Spleen (tissue), 11 donors: ENCODE measurements around the gene SMG6. TPM values are rescaled to one million over a fixed set of nuclear protein-coding genes. Genes with fewer than 3 reads are reported as not detected.
A peak's percentile ranks its signal among the peaks of the same experiment; 100 is the strongest.

Experiments
- DNase-seq: peaks from one replicate; pipeline ENCODE4 v3.0.0-alpha.2; 2020
- H3K27ac ChIP-seq, 8 donors: fragments of 200-600 bp; sonication (generic) in 7 of 8; 1 replicate in 4 of 8; 2 replicates in 4 of 8; pipeline versions ENCODE4 v1.5.0 to v1.8.0; 2016 to 2021; ENCODE audit warnings: inconsistent platforms in 4 of 8, mild to moderate bottlenecking in 4 of 8, moderate library complexity in 1 of 8
- H3K27me3 ChIP-seq, 7 donors: fragments of 200-600 bp; sonication (generic) in 6 of 7; replicated peaks in 1 of 7; 1 replicate in 4 of 7; 2 replicates in 3 of 7; pipeline versions ENCODE4 v1.5.0 to v1.8.0; 2016 to 2021; ENCODE audit warnings: inconsistent platforms in 3 of 7, mild to moderate bottlenecking in 1 of 7
- H3K36me3 ChIP-seq, 6 donors: fragments of 200-600 bp; sonication (generic) in 5 of 6; 1 replicate in 4 of 6; 2 replicates in 2 of 6; pipeline versions ENCODE4 v1.5.0 to v1.8.0; 2016 to 2021; ENCODE audit warnings: inconsistent platforms in 2 of 6
- H3K4me1 ChIP-seq, 6 donors: fragments of 200-600 bp; sonication (generic) in 5 of 6; 1 replicate in 3 of 6; 2 replicates in 3 of 6; pipeline versions ENCODE4 v1.5.0 to v1.8.0; 2016 to 2021; ENCODE audit warnings: inconsistent platforms in 3 of 6
- H3K4me3 ChIP-seq, 8 donors: fragments of 200-600 bp; sonication (generic) in 7 of 8; 1 replicate in 4 of 8; 2 replicates in 4 of 8; pipeline versions ENCODE4 v1.5.0 to v1.8.0; 2016 to 2021; ENCODE audit warnings: inconsistent platforms in 4 of 8, mild to moderate bottlenecking in 4 of 8, moderate library complexity in 2 of 8
- H3K9me3 ChIP-seq, 8 donors: fragments of 200-600 bp; sonication (generic) in 7 of 8; 1 replicate in 4 of 8; 2 replicates in 4 of 8; pipeline versions ENCODE4 v1.5.0 to v1.8.0; 2016 to 2021; ENCODE audit warnings: inconsistent platforms in 4 of 8
- POLR2A ChIP-seq, 3 donors: fragments of 450-650 bp; IDR thresholded peaks; one replicate each; pipeline ENCODE4 v1.5.1; 2017; ENCODE audit warnings: antibody characterized with exemption in 3 of 3, mild to moderate bottlenecking in 1 of 3
- POLR2AphosphoS5 ChIP-seq, 3 donors: sonication (generic); formaldehyde crosslinking; IDR thresholded peaks; one replicate each; pipeline ENCODE4 v1.5.1; 2017; ENCODE audit warnings: antibody characterized with exemption in 3 of 3
- WGBS, 5 donors: extraction: QIAGEN DNeasy Blood & Tissue Kit in 3 of 5; methylation state at CpG; one replicate each; pipeline versions ENCODE4 v1.1.5 to v1.1.7; 2013 to 2018; 5-methylcytosine and 5-hydroxymethylcytosine counted together
- intact Hi-C: fragments of 100-400 bp; cut with DNase I; formaldehyde crosslinking; loops from one replicate; pipeline ENCODE4 v1.15.0; 2023; ENCODE audit warnings: low total_unique reads
- polyA plus RNA-seq, 3 donors: library from polyadenylated mRNA; stranded (reverse); fragments of 200-250 nt; gene quantifications; one replicate each; pipeline ENCODE4 v1.2.1, GENCODE V29; 2013
- total RNA-seq, 7 donors: library from RNA; depleted of rRNA in 3 of 7; stranded (reverse); fragments of >200 nt in 3 of 7; fragmentation: NEBNext Ultra II Directional in 4 of 7; extraction: Animal tissue kit (Norgen Biotek cat#: 25700) in 4 of 7; gene quantifications; one replicate each; pipeline versions ENCODE4 v1.1.0 to v1.2.1, GENCODE V29; 2016 to 2021
- TF ChIP-seq, protein P1 (sequence below), 11 experiments: fragments of 200-600 bp in 7 of 11; fragments of 450-650 bp in 4 of 11; sonication (generic) in 4 of 11; IDR thresholded peaks in 8 of 11; conservative IDR thresholded peaks in 3 of 11; 1 replicate in 7 of 11; 2 replicates in 4 of 11; pipeline versions ENCODE4 v1.4.0 to v1.8.0; 2016 to 2021; ENCODE audit warnings: antibody characterized with exemption in 11 of 11, inconsistent platforms in 4 of 11, mild to moderate bottlenecking in 1 of 11
- donor health status: healthy with polysubstance abuse.
- donor health status: DM: no; HTN: no; CAD: no; lungs with moderate emphysema.
- donor health status: DM: no; HTN: no; CAD: no.
- donor health status: Bipolar disorder and iron deficiency.
- donor health status: healthy.
- donor health status: DM: no; HTN: no; CAD: no.
- donor health status: DM: yes; HTN: yes; CAD: no.

SMG6 gene
- total and polyA plus RNA-seq, 10 donors, result 9.7 to 44.2 (median 28.0) TPM

- no peak for DNase-seq
- H3K27me3 ChIP-seq, result no peaks in the 10 kb centered on the region
- WGBS, 5 donors, result 80 to 94% (median 90%) methylated on average over 7 of the region's 7 CpGs
- peaks cover 0 to 96% (median 76%) of the 10 kb centered on the region in 6 donors for H3K36me3 ChIP-seq
- TF ChIP-seq, protein P1, sequence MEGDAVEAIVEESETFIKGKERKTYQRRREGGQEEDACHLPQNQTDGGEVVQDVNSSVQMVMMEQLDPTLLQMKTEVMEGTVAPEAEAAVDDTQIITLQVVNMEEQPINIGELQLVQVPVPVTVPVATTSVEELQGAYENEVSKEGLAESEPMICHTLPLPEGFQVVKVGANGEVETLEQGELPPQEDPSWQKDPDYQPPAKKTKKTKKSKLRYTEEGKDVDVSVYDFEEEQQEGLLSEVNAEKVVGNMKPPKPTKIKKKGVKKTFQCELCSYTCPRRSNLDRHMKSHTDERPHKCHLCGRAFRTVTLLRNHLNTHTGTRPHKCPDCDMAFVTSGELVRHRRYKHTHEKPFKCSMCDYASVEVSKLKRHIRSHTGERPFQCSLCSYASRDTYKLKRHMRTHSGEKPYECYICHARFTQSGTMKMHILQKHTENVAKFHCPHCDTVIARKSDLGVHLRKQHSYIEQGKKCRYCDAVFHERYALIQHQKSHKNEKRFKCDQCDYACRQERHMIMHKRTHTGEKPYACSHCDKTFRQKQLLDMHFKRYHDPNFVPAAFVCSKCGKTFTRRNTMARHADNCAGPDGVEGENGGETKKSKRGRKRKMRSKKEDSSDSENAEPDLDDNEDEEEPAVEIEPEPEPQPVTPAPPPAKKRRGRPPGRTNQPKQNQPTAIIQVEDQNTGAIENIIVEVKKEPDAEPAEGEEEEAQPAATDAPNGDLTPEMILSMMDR (IDR thresholded peaks at IDR 0.05 in 8 of 11, conservative IDR thresholded peaks at IDR 0.05 in 3 of 11), result no peak
- TF ChIP-seq POLR2AphosphoS5 (IDR thresholded peaks at IDR 0.05) (no peak), POLR2A (IDR thresholded peaks at IDR 0.05) (no peak)
- no peak overlapping the region for H3K27ac ChIP-seq
- H3K4me1 ChIP-seq, result peaks cover 0 to 12% (median 6%) of the 10 kb centered on the region in 6 donors
- H3K9me3 ChIP-seq, result no peaks in the 10 kb centered on the region
- H3K4me3 ChIP-seq, result no peak overlapping the region
- intact Hi-C loops, result loop anchor here (10.0 kb wide), 1 partner anchor 229 kb away; the partner anchor contains the start of gene HIC1
Measured at GRCh38 chr17:2283302-2283701, 20.3 kb downstream of the SMG6 start.

GRCh38 chr17:2282297-2282873 lies 21.2 kb downstream of the SMG6 start:
- peaks cover 0 to 96% (median 66%) of the 10 kb centered on the region in 6 donors for H3K36me3 ChIP-seq

GRCh38 chr17:2279707-2280106 lies 23.9 kb downstream of the SMG6 start:
- no peaks in the 10 kb centered on the region for H3K9me3 ChIP-seq
- no peaks in the 10 kb centered on the region for H3K27me3 ChIP-seq
- peaks cover 0 to 96% (median 55%) of the 10 kb centered on the region in 6 donors for H3K36me3 ChIP-seq
- no peak overlapping the region for H3K4me3 ChIP-seq
- intact Hi-C loops, result loop anchor here (10.0 kb wide), 1 partner anchor 225 kb away; the partner anchor contains the start of gene HIC1
- no peak for TF ChIP-seq POLR2AphosphoS5 (IDR thresholded peaks at IDR 0.05)
- TF ChIP-seq, protein P1 (IDR thresholded peaks at IDR 0.05 in 8 of 11, conservative IDR thresholded peaks at IDR 0.05 in 3 of 11), result no peak
- peaks cover 0 to 27% (median 6%) of the 10 kb centered on the region in 6 donors for H3K4me1 ChIP-seq
- H3K27ac ChIP-seq, result no peak overlapping the region
- no peak for DNase-seq
- 91 to 98% (median 94%) methylated on average over 9 of the region's 9 CpGs for WGBS, 5 donors

More at GRCh38 chr17:2282297-2282873, 21.2 kb downstream of the SMG6 start:
- TF ChIP-seq POLR2AphosphoS5 (IDR thresholded peaks at IDR 0.05) (no peak), POLR2A (IDR thresholded peaks at IDR 0.05) (no peak)
- TF ChIP-seq, protein P1 (IDR thresholded peaks at IDR 0.05 in 8 of 11, conservative IDR thresholded peaks at IDR 0.05 in 3 of 11), result peak; percentile 41 to 83 (median 70)
- no peaks in the 10 kb centered on the region for H3K9me3 ChIP-seq
- intact Hi-C loops, result loop anchor here (10.0 kb wide), 1 partner anchor 228 kb away; the partner anchor contains the start of gene HIC1
- peaks cover 0 to 12% (median 6%) of the 10 kb centered on the region in 6 donors for H3K4me1 ChIP-seq
- no peak for DNase-seq
- WGBS, 5 donors, result 54 to 66% (median 59%) methylated on average over 7 of the region's 7 CpGs
- H3K27ac ChIP-seq, result peak overlapping the region in 2 of 8 donors; percentile 10 to 34
- H3K27me3 ChIP-seq, result no peaks in the 10 kb centered on the region
- H3K4me3 ChIP-seq, result no peak overlapping the region

DNA sequence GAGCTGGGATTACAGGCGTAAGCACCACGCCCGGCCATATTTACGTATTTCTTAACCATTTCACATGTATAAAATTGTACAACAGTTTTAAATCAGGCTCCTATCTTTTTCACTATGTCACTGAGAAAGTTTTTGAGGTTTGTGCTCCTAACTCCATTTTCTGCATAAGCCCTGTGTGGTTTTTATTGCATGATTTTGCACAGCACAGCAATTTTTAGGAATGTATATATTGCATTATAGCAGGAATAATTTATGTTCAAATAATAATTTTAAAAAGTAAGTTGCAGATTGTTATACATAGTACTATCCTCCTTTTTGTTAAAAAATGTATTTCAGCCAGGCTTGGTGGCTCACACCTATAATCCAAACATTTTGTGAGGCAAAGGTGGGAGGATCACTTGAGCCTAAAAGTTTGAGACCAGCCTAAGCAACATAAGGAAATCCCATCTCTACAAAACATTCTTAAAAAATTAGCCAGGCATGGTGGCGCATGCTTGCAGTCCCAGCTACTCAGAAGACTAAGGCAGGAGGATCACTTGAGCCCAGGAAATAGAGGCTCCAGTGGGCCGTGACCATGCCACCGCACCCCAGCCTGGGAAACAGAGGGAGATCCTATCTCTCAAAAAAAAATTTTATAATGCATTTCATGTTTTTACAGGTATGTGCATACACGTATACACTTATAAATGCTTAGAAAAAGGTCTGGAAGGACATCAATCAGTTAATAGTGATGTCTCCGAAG lies 26.0 kb downstream of the SMG6 start:
- no peak overlapping the region for H3K4me3 ChIP-seq
- no peak overlapping the region for H3K27ac ChIP-seq
- H3K36me3 ChIP-seq, result peaks cover 0 to 96% (median 52%) of the 10 kb centered on the region in 6 donors
- H3K27me3 ChIP-seq, result no peaks in the 10 kb centered on the region
- WGBS, 5 donors, result 94 to 98% (median 96%) methylated on average over 9 of the region's 9 CpGs
- H3K9me3 ChIP-seq, result no peaks in the 10 kb centered on the region
- TF ChIP-seq, protein P1 (IDR thresholded peaks at IDR 0.05 in 8 of 11, conservative IDR thresholded peaks at IDR 0.05 in 3 of 11), result no peak
- TF ChIP-seq POLR2A (IDR thresholded peaks at IDR 0.05) (no peak), POLR2AphosphoS5 (IDR thresholded peaks at IDR 0.05) (no peak)
- intact Hi-C loops, result no loop called here
- no peak for DNase-seq
- peaks cover 0 to 26% (median 5%) of the 10 kb centered on the region in 6 donors for H3K4me1 ChIP-seq
